Prostate gland (tissue), 2 donors: Measurements from ENCODE around the gene RGL1.

ENCODE experiments used
- CTCF ChIP-seq, 4 experiments: fragments of 200-600 bp in 2 of 4; fragments of 450-650 bp in 2 of 4; sonication (generic) in 2 of 4; IDR thresholded peaks; 1 replicate in 3 of 4; 2 replicates in 1 of 4; pipeline ENCODE4 v1.5.1; 2016 to 2019; ENCODE audit warnings: antibody characterized with exemption in 4 of 4, mild to moderate bottlenecking in 2 of 4, moderate library complexity in 2 of 4
- POLR2A ChIP-seq: fragments of 450-650 bp; IDR thresholded peaks from one replicate; pipeline ENCODE4 v1.6.1; 2016; ENCODE audit warnings: antibody characterized with exemption, mild to moderate bottlenecking

GRCh38 chr1:183801649-183802048, 3.3 kb upstream of the RGL1 start:
- no peak for TF ChIP-seq CTCF (IDR thresholded peaks at IDR 0.05)
- TF ChIP-seq POLR2A = no peak
